C1 segment of cervical spinal cord (tissue), 14 donors: ENCODE data around the gene ZNF23.
"Not testable (repeated sequence)": the region's sequence is repeated elsewhere in the genome, so short reads cannot be mapped to it uniquely, and the experiment has no call there.

Experiments used
- DNase-seq, 14 donors: peaks; one replicate each; lab custom pipeline; 2025; lab: John Stamatoyannopoulos, UW

The ZNF23 gene

DNA sequence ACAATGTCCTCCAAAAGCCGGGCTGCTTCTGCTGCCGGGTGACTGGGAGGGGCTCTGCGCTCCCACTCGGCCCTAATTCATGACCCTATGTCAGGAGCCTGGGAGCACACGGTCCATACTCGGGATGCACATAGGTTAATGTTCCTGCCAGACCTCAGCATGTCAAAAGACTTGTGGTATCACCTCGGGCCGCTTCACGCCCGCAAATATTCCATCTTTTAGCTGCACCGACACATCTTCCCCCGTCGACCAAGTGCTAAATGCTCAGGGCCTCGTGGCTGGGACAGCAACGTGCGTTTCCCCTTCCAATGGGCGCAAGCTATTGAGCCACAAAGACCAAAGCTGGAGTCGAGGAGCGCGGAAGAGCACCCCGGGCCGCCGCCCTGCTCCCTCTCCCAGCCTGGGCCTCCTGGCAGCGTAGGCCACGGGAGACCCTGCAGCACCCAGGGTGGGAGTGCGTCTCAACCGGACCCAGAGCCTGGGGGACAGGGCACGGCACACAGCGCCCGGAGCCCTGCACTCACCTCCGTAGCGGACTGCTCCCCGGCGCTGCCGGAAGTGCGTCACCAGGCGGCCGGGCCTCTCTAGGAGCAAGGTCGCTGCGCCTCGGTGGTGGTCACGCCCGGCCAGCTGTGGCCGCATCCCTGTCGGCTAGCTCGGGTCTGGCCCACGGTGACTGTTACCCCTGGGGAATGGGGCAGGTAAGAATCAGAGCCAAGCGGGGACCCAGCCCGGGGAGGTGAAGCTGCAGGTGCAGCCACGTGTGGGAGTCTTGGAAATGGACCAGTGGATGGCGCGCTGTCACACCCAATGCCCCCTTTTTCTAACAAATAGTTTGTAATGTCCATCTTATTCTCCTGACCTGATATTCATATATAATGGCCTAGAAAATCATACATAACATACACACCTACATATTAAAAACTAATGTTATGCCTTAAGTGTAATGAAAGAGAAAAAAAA, at the start of gene ZNF23:
ZNF23 (minus strand) TSS at position 562 of the 963 bp plus-strand sequence. CDS start 5,451 bp downstream, outside the sequence.
- DNase-seq: peak; percentile 7 to 90 (median 80)

GRCh38 chr16:71507061-71507460, 45.0 kb upstream of the ZNF23 start:
- DNase-seq: no peak

DNA sequence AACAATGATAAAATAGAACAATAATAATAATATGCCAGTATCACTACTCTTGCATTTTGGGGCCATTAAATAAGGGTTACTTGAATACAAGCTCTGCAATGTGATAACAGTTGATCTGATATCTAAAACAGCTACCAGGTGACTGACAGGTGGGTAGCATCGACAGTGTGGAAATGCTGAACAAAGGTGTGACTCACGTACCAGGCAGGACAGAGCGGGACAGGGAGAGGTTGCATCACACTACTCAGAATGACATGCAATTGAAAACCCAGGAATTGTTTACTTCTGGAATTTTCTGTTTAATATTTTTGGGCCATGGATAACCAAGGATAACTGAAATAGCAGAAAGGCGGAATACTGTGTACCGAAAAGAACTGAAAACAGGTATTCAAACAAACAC, 42.9 kb upstream of the ZNF23 start:
- no peak for DNase-seq

GRCh38 chr16:71504051-71504450, 42.0 kb upstream of the ZNF23 start:
- not testable (repeated sequence) for DNase-seq

- no peak for DNase-seq
Measured at GRCh38 chr16:71501547-71501946, 39.5 kb upstream of the ZNF23 start.

GRCh38 chr16:71500964-71501363, 38.9 kb upstream of the ZNF23 start:
- DNase-seq: no peak

DNA sequence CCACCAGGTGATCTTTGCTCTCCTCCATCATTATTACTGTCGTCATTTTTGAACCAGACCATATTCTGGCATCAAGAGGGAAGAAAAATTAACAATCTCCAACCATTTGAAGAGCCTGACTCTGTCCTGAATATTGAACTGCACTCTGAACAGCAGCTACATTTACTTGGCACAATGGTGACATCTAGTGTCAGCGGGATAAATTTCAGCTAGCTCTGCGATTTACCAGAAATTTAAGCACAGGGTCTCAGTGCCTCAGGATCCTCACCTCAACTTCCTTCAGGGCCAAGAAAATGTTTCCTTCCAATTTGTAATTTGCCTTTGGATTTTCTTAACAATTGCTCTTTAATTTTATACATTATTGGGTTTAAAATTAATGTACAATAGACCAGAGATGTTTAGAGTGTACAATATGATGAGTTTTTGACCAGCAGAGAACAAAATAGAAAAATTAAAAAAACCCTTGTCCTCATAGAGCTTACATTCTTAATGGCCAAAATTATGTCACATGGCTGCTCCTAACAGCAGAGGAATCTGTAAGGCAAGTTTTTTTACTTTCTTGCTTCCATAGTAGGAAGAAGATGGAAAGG, 37.8 kb upstream of the ZNF23 start:
- peak in 4 of 14 donors; percentile 3 to 12 (median 8) for DNase-seq

DNA sequence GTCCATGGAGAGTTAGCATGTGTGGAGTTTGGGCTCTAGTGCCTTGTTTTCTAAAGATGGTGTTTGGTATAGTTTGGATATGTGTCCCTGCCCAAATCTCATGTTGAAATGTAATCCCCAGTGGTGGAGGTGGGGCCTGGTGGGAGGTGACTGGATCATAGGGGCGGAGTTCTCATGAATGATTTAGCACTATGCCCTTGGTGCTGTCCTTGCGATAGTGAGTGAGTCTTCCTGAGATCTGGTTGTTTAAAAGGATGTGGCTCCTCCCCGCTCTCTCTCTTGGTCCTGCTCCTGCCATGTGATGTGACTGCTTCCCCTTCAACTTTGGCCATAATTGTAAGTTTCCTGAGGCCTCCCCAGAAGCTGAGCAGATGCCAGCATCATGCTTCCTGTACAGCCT, 36.0 kb upstream of the ZNF23 start:
- DNase-seq: no peak

DNA sequence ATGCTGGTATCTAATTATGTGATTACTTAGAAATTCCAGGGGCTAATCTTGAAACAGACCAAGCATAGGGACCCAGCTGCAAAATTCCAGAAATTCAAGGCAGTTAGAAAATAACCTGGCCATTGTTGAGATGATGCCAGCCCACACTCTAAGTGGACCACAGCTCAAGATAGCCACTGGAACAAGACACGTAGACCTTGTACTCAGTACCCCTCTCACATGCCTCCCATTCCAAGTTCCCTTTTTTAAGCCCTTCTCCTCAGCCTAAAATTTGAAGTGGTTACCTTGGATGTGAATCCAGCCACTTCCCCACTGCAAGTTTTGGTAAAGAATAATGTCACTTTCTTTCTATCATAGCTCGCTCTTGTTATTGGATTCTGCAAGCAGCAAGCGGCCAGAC, 31.2 kb upstream of the ZNF23 start:
- no peak for DNase-seq

DNA sequence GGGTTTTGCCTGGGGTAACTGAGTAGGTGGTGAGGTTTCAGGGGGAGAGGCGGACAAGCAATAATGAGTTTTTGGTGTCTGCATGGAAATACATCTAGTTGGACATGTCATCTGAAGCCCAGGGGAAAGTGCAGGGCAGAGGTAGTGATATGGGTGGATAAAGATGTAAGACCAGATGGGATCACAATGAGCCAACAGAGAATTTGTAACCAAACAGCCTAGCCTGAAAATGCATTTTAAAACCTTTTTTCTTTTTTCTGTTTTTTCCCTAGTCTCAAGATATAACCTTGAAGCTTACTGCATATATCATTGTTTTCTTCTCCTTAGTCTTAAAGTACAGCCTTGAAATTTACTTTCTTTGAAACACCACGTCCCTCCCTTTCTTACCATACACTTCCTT, 30.7 kb upstream of the ZNF23 start:
- DNase-seq: no peak

DNA sequence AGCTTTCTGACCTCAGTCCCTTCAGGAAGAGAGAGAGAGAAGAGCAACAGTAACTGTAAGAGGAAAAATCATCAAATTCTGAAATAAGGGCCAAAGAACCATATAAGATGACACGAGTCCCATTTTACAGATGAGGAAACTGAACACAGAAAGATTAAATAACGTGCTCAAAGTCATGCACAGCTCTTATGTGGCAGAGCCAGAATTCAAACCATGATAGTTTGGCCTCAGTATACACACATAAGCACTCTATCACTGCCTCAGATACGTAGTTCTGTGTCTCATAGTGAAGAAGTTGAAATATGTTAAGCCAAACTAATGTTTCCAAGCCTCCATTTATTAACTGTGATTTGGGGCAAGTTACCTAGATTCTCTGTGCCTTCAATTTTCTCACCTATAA, 29.0 kb upstream of the ZNF23 start:
- no peak for DNase-seq

- no peak for DNase-seq
Measured at GRCh38 chr16:71490361-71490760, 28.3 kb upstream of the ZNF23 start.

GRCh38 chr16:71489122-71489521, 27.1 kb upstream of the ZNF23 start, which contains the start of gene ZNF19:
TSS of gene ZNF19 (minus strand) at chr16:71489324. CDS start at chr16:71482114, 7,210 bp downstream.
- DNase-seq: no peak

- DNase-seq: peak; percentile 23 to 91 (median 85)
Measured at GRCh38 chr16:71484006-71484893, 22.2 kb upstream of the ZNF23 start.

DNA sequence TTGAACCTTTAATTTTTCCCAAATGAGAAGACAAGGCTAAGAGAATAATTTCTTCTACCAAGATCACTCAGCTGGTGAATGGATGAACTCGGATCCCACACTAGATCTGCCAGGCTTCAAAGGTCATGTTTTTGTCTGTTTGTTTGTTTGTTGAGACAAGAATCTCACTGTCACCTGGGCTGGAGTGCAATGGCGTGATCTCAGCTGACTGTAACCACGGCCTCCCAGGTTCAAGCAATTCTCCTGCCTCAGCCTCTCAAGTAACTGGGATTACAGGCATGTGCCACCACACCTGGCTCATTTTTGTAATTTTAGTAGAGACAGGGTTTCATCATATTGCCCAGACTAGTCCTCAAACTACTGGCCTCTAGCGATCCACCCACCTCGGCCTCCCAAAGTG, 20.5 kb upstream of the ZNF23 start:
- DNase-seq: no peak

DNA sequence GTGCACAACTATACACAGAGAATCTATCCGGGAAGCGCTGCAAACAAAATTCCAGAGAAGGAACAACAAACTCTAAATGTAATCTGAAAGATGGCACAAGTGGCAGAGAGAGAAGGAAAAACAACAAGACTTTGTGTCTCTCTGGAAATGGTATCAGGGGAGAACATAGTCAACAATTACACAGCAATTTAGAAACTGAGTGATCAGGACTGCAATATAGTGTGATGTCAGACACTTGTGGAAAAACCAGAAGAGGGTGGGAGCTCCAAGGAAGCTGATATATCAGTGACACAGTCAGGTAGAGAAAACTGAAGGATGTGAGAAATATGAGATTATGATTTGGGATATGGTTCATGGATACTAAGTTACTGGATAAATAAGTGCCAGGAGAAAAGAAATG, 18.9 kb upstream of the ZNF23 start:
- DNase-seq: no peak

DNA sequence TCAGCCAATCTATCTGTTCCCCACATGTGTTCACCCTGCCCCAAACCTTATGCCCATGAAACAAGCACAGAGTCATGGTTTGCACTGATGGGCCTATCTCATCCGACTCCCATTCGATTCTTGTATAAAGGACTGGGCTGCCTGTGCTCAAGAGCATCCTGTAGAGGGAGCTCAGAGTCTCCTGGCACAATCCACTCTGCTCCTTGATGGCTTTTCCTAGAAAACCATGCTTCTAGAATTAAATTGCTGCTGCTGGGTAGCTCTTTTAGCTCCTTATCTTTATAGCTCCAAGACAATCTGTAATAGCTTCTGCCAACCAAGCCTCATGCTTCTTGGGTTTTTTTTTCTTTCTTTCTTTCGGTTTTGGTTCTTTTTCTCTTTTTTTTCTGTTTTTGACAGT, 17.4 kb upstream of the ZNF23 start:
- DNase-seq: no peak

DNA sequence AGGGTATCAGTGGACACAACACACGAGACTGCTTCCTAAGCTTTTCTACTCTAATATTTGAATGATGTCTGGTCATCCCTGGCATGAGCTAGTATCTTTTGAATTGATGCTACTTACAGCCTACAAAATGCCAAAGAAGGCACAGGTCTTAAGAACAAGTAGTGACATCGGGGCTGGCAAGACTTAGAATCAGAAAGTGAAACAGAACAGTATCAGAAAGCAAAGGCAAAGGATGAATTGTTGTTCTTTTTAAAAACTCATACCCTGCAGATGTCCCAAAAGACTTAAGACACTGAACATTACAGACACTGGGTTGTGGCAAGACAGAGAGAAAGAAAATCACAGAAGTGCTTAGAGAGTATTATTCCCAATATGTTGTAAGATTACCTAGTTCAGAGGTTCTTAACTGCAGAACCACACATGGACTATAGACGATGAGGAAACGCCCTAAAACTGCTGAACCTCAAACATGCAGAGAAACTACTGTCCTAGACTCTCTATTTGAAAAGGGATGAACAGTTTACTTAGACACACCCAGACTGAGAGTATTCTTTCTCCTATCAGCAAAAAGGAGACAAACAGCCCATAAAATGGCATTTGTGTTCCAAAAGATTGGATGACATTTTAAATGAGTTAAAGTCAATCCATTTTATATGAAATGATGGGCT, 14.5 kb upstream of the ZNF23 start:
- no peak for DNase-seq

GRCh38 chr16:71474864-71475263, 12.8 kb upstream of the ZNF23 start:
- DNase-seq: no peak

- DNase-seq: no peak
Measured at GRCh38 chr16:71473891-71474290, 11.8 kb upstream of the ZNF23 start.

GRCh38 chr16:71472931-71473330, 10.9 kb upstream of the ZNF23 start:
- no peak for DNase-seq
